ENCODE results near the gene SOX5. TPM values are rescaled to one million over a fixed set of nuclear protein-coding genes. Genes with fewer than 3 reads are reported as not detected.

The SOX5 gene
- total and polyA plus RNA-seq, 9 of the 15 experiments (the other 6 are each of a cell fraction or from before 2014, with no cell fraction given), result 8.3 to 16.5 (median 11.9) TPM

- Histone ChIP-seq H3K4me3 (no peak overlapping the region), H3K27me3 (ENCODE audit: control insufficient read depth in 2 of 2, insufficient read depth in 2 of 2, low read length in 2 of 2) (no peaks in the 10 kb centered on the region), H3K9ac (ENCODE audit: insufficient read depth in 1 of 2, low read depth in 2 of 2, low read length in 2 of 2) (no peak overlapping the region), H3K36me3 (ENCODE audit: control insufficient read depth, insufficient read depth, low read length) (no peaks in the 10 kb centered on the region), H3K9me1 (ENCODE audit: control insufficient read depth, insufficient read depth, low read length) (no peaks in the 10 kb centered on the region), H2AFZ (ENCODE audit: low read depth, low read length) (no peak overlapping the region), H3K79me2 (ENCODE audit: control insufficient read depth, insufficient read depth, low read length) (peaks cover 3% of the 10 kb centered on the region; the same call in 1 of the 3 replicates), H4K20me1 (replicated peaks; ENCODE audit: control insufficient read depth, insufficient read depth, low read length) (no peaks in the 10 kb centered on the region), H3K9me3 (replicated peaks; ENCODE audit: control insufficient read depth, insufficient read depth, low read depth, low read length) (no peaks in the 10 kb centered on the region), H3K27ac (ENCODE audit: extremely low read depth, low read depth, low read length) (no peak overlapping the region), H3K4me2 (ENCODE audit: insufficient read depth, low read length) (no peak overlapping the region), H3K4me1 (replicated peaks in 1 of 2; ENCODE audit: control insufficient read depth in 2 of 2, insufficient read depth in 2 of 2, low read length in 2 of 2) (no peaks in the 10 kb centered on the region)
- ChIA-PET CTCF (ENCODE audit: low intra/inter-chr PET ratio) (no interaction called here), POLR2A (interaction anchor here (1.8 kb wide), 1 partner anchor 10 kb away, joined by 6 read pairs; no protein-coding TSS in a partner anchor)
- ATAC-seq, result no peak
- in situ Hi-C loops (cut with MboI) (no loop called here), intact Hi-C loops (cut with micrococcal nuclease) (no loop called here)
- BruUV-seq (replicated peaks), result no TSS peak
- FAIRE-seq, result no peak
- no peak for DNase-seq (ENCODE audit: extremely low read depth in 1 of 4, low spot score in 3 of 4)
- TF ChIP-seq POLR2H (tag; IDR thresholded peaks at IDR 0.05; ENCODE audit: low read depth) (no peak), SETDB1 (IDR thresholded peaks at IDR 0.05; ENCODE audit: low read length) (no peak), ZBTB1 (CRISPR knock-in tag; IDR thresholded peaks at IDR 0.05; ENCODE audit: borderline replicate concordance, low read depth) (no peak), GABPB2 (CRISPR knock-in tag; conservative IDR thresholded peaks at IDR 0.05) (no peak), SMAD2 (IDR thresholded peaks at IDR 0.05; ENCODE audit: low read depth, low read length) (no peak), HNRNPH1 (optimal IDR thresholded peaks at IDR 0.05; ENCODE audit: low read depth, low read length) (no peak), NBN (IDR thresholded peaks at IDR 0.05; ENCODE audit: low read depth) (no peak), ZSCAN29 (IDR thresholded peaks at IDR 0.05) (no peak), ELF2 (CRISPR knock-in tag; IDR thresholded peaks at IDR 0.05) (no peak), SREBF1 (IDR thresholded peaks at IDR 0.05; ENCODE audit: borderline replicate concordance, low read depth, low read length) (no peak)
- TF ChIP-seq, protein P1, sequence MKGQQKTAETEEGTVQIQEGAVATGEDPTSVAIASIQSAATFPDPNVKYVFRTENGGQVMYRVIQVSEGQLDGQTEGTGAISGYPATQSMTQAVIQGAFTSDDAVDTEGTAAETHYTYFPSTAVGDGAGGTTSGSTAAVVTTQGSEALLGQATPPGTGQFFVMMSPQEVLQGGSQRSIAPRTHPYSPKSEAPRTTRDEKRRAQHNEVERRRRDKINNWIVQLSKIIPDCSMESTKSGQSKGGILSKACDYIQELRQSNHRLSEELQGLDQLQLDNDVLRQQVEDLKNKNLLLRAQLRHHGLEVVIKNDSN (CRISPR knock-in tag; IDR thresholded peaks at IDR 0.05), result no peak
- WGBS (ENCODE audit: insufficient coverage, low coverage, missing lambda C conversion rate), result 64% methylated on average over 1 of the region's 1 CpG
Observed at GRCh38 chr12:23703051-23703450, 246.4 kb downstream of the SOX5 start.
